Measurements from ENCODE around the gene EXOC3.

EXOC3 gene

GRCh38 chr5:427415-428087 is 15.4 kb upstream of the EXOC3 start:
- DNase-seq: no peak

- DNase-seq: no peak
Measured at GRCh38 chr5:428219-428618, 14.8 kb upstream of the EXOC3 start.

- DNase-seq: no peak
Measured at GRCh38 chr5:428754-429452, 14.1 kb upstream of the EXOC3 start.

GRCh38 chr5:429453-430188 is 13.4 kb upstream of the EXOC3 start:
- no peak for DNase-seq

- DNase-seq: no peak
Measured at GRCh38 chr5:430214-430925, 12.6 kb upstream of the EXOC3 start.

GRCh38 chr5:431001-431710 is 11.8 kb upstream of the EXOC3 start:
- peak; percentile 23 to 41 for DNase-seq

GRCh38 chr5:431711-432050 is 11.3 kb upstream of the EXOC3 start:
- no peak for DNase-seq

GRCh38 chr5:432201-432927 is 10.6 kb upstream of the EXOC3 start:
- no peak for DNase-seq

- no peak for DNase-seq
Measured at GRCh38 chr5:432928-433791, 9.8 kb upstream of the EXOC3 start.

- DNase-seq: no peak
Measured at GRCh38 chr5:433836-434235, 9.1 kb upstream of the EXOC3 start.

- DNase-seq: no peak
Measured at GRCh38 chr5:434443-435146, 8.4 kb upstream of the EXOC3 start.

- DNase-seq: no peak
Measured at GRCh38 chr5:435156-435790, 7.7 kb upstream of the EXOC3 start.

- no peak for DNase-seq
Measured at GRCh38 chr5:435961-436640, 6.9 kb upstream of the EXOC3 start.

- DNase-seq: no peak
Measured at GRCh38 chr5:436641-436975, 6.4 kb upstream of the EXOC3 start.

GRCh38 chr5:437281-437771 is 5.7 kb upstream of the EXOC3 start:
- DNase-seq: no peak

- DNase-seq: no peak
Measured at GRCh38 chr5:438481-438981, 4.4 kb upstream of the EXOC3 start.

- DNase-seq: no peak
Measured at GRCh38 chr5:439181-439580, 3.8 kb upstream of the EXOC3 start.

- DNase-seq: no peak
Measured at GRCh38 chr5:439636-440035, 3.3 kb upstream of the EXOC3 start.
